IPS-18a (cell line): ENCODE data around the gene PROCR.
"Not testable (repeated sequence)": the region's sequence is repeated elsewhere in the genome, so short reads cannot be mapped to it uniquely, and the experiment has no call there.

Experiments
- H3K27ac ChIP-seq: one replicate; pipeline ENCODE4 v1.5.1; 2013; ENCODE audit warnings: low read length
- H3K27me3 ChIP-seq: one replicate; pipeline ENCODE4 v1.6.1; 2013; ENCODE audit warnings: mild to moderate bottlenecking, low read length; ENCODE audit not compliant: control insufficient read depth, insufficient read depth
- H3K36me3 ChIP-seq: one replicate; pipeline ENCODE4 v1.6.1; 2013; ENCODE audit warnings: low read depth, low read length; ENCODE audit not compliant: control insufficient read depth
- H3K4me1 ChIP-seq: one replicate; pipeline ENCODE4 v1.6.1; 2013; ENCODE audit warnings: low read depth, low read length; ENCODE audit not compliant: control insufficient read depth
- H3K4me3 ChIP-seq: one replicate; pipeline ENCODE4 v1.5.1; 2013; ENCODE audit warnings: low read length
- H3K9ac ChIP-seq: one replicate; pipeline ENCODE4 v1.6.1; 2013; ENCODE audit warnings: mild to moderate bottlenecking, low read length, moderate library complexity
- H3K9me3 ChIP-seq: one replicate; pipeline ENCODE4 v1.6.1; 2013; ENCODE audit warnings: low read depth, low read length; ENCODE audit not compliant: control insufficient read depth

Gene PROCR

GRCh38 chr20:35186691-35187289 is 14.9 kb downstream of the PROCR start:
- H3K27ac ChIP-seq, H3K4me3 ChIP-seq, H3K9ac ChIP-seq, H3K9me3 ChIP-seq, H3K36me3 ChIP-seq, H3K4me1 ChIP-seq, H3K27me3 ChIP-seq: not testable (repeated sequence)

GRCh38 chr20:35187584-35188190 is 15.8 kb downstream of the PROCR start:
- Histone ChIP-seq H3K27me3 (no peaks in the 10 kb centered on the region), H3K9me3 (peaks cover 5% of the 10 kb centered on the region), H3K27ac (no peak overlapping the region), H3K9ac (no peak overlapping the region), H3K4me3 (no peak overlapping the region), H3K4me1 (peaks cover 5% of the 10 kb centered on the region), H3K36me3 (no peaks in the 10 kb centered on the region)

- not testable (repeated sequence) for H3K4me1 ChIP-seq, H3K9ac ChIP-seq, H3K4me3 ChIP-seq, H3K27me3 ChIP-seq, H3K9me3 ChIP-seq, H3K27ac ChIP-seq, H3K36me3 ChIP-seq
Observed at GRCh38 chr20:35189223-35189622, 17.4 kb downstream of the PROCR start.

- Histone ChIP-seq H3K4me3 (no peak overlapping the region), H3K36me3 (no peaks in the 10 kb centered on the region), H3K9ac (no peak overlapping the region), H3K9me3 (peaks cover 5% of the 10 kb centered on the region), H3K27ac (no peak overlapping the region), H3K27me3 (no peaks in the 10 kb centered on the region), H3K4me1 (peaks cover 5% of the 10 kb centered on the region)
Observed at GRCh38 chr20:35190556-35190955, 18.7 kb downstream of the PROCR start.

GRCh38 chr20:35191419-35192117 is 19.7 kb downstream of the PROCR start:
- H3K4me1 ChIP-seq, result peaks cover 5% of the 10 kb centered on the region
- H3K36me3 ChIP-seq, result no peaks in the 10 kb centered on the region
- H3K27ac ChIP-seq, result no peak overlapping the region
- H3K9ac ChIP-seq, result no peak overlapping the region
- H3K27me3 ChIP-seq, result no peaks in the 10 kb centered on the region
- H3K4me3 ChIP-seq, result no peak overlapping the region
- peaks cover 9% of the 10 kb centered on the region for H3K9me3 ChIP-seq

DNA sequence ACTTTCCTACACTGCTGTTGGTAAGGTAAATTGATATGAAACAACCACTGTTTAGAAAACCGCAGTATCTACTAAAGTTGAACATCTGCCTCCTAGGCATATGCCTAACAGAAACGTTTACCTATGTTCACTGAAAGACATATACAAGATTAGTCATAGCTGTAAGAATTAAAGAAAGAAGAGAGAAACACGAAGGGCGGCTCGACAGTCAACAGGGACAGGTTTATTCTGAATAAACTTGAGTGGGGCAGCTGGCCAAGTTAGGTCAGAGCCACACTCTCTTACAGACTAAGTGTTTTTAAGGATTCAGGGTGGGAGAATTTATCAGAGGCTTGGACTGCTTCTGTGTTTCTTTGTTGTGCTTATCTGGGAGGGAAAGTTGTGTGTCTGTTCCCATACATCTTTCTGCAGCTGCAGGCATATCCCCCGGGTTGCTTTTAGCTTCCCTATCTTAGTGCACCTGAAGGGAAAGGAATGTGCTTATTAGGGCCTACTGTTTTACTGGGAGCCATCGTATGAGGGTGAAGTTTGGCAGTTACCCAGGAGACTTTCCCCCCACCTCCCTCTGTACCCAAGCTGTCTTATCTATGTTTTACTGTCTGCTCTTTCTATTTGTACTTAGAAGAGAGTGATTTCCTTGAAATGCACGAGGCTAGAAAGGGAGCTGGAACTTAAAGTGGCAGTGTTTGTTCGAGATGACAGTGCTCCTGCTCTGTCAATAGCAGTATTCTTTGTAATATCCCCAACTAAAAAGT is 20.4 kb downstream of the PROCR start:
- no peak overlapping the region for H3K9ac ChIP-seq
- peaks cover 14% of the 10 kb centered on the region for H3K9me3 ChIP-seq
- no peak overlapping the region for H3K4me3 ChIP-seq
- no peaks in the 10 kb centered on the region for H3K36me3 ChIP-seq
- no peaks in the 10 kb centered on the region for H3K27me3 ChIP-seq
- H3K4me1 ChIP-seq, result peaks cover 5% of the 10 kb centered on the region
- no peak overlapping the region for H3K27ac ChIP-seq

- not testable (repeated sequence) for H3K4me3 ChIP-seq, H3K27me3 ChIP-seq, H3K4me1 ChIP-seq, H3K36me3 ChIP-seq, H3K27ac ChIP-seq, H3K9ac ChIP-seq
- H3K9me3 ChIP-seq, result peaks cover 17% of the 10 kb centered on the region
Observed at GRCh38 chr20:35193031-35193791, 21.3 kb downstream of the PROCR start.

- H3K27ac ChIP-seq, result no peak overlapping the region
- H3K9me3 ChIP-seq, result peaks cover 21% of the 10 kb centered on the region
- no peak overlapping the region for H3K4me3 ChIP-seq
- no peaks in the 10 kb centered on the region for H3K36me3 ChIP-seq
- H3K9ac ChIP-seq, result no peak overlapping the region
- H3K4me1 ChIP-seq, result peaks cover 5% of the 10 kb centered on the region
- H3K27me3 ChIP-seq, result no peaks in the 10 kb centered on the region
Observed at GRCh38 chr20:35196313-35196712, 24.4 kb downstream of the PROCR start.

DNA sequence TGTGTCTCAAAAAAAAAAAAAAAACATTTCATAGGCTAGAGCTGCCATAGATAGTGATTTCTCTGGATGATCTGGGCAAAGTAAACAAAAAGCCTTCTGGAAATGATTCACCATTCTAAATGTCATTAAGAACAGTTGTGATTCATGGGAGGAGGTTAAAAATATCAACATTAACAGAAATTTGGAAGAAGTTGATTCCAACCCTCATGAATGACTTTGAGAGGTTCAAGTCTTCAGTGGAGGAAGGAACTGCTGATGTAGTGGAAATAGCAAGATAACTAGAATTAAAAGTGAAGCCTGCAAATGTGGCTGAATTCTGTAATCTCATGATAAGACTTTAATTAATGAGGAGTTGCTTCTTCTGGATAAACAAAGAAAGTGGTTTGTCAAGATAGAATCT is 27.9 kb downstream of the PROCR start:
- Histone ChIP-seq H3K27ac (no peak overlapping the region), H3K36me3 (no peaks in the 10 kb centered on the region), H3K4me3 (no peak overlapping the region), H3K27me3 (no peaks in the 10 kb centered on the region), H3K9ac (no peak overlapping the region), H3K4me1 (no peaks in the 10 kb centered on the region), H3K9me3 (peaks cover 21% of the 10 kb centered on the region)

GRCh38 chr20:35200267-35200666 is 28.4 kb downstream of the PROCR start:
- no peak overlapping the region for H3K4me3 ChIP-seq
- no peak overlapping the region for H3K27ac ChIP-seq
- H3K9me3 ChIP-seq, result peaks cover 21% of the 10 kb centered on the region
- H3K4me1 ChIP-seq, result no peaks in the 10 kb centered on the region
- no peak overlapping the region for H3K9ac ChIP-seq
- H3K36me3 ChIP-seq, result no peaks in the 10 kb centered on the region
- no peaks in the 10 kb centered on the region for H3K27me3 ChIP-seq

DNA sequence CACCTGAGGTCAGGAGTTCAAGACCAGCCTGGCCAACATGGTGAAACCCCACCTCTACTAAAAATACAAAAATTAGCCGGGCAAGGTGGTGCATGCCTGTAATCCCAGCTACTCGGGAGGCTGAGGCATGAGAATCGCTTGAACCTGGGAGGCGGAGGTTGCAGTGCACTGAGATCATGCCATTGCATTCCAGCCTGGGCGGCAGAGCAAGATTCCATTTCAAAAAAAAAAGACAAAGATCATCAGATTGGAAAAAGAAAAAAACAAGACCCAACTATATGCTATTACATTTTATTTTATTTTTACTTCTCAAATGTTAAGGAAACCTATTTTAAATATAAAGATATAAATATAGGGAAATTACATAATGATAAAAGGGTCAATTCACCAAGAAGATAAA is 29.6 kb downstream of the PROCR start:
- not testable (repeated sequence) for H3K4me1 ChIP-seq, H3K27ac ChIP-seq, H3K4me3 ChIP-seq, H3K9ac ChIP-seq, H3K27me3 ChIP-seq, H3K36me3 ChIP-seq
- peaks cover 17% of the 10 kb centered on the region for H3K9me3 ChIP-seq
